ENCODE data around the gene SYNJ2. TPM values are rescaled to one million over a fixed set of nuclear protein-coding genes. Genes with fewer than 3 reads are reported as not detected.

SYNJ2 gene
- total RNA-seq, 5 donors from 2014 or later (not counting 1 experiment from before 2014, with no cell fraction given): 20.0 to 37.0 (median 22.3) TPM

GRCh38 chr6:158111987-158112386 is 130.3 kb downstream of the SYNJ2 start:
- POLR2A ChIA-PET: no interaction called here
- Histone ChIP-seq H3K4me3 (ENCODE audit: control insufficient read depth in 1 of 2, extremely low read depth in 1 of 2, low read length in 1 of 2) (no peak overlapping the region), H3K27me3 (replicated peaks in 1 of 2; ENCODE audit: control insufficient read depth in 2 of 2, extremely low read depth in 1 of 2, insufficient read depth in 2 of 2, low read length in 1 of 2) (no peaks in the 10 kb centered on the region), H3K36me3 (ENCODE audit: control insufficient read depth in 2 of 2, extremely low read depth in 1 of 2, insufficient read depth in 1 of 2, low read length in 1 of 2) (peaks cover 0 to 6% of the 10 kb centered on the region in 2 donors), H3K27ac (ENCODE audit: low read length) (no peak overlapping the region), H3K9me3 (no peaks in the 10 kb centered on the region), H3K4me1 (ENCODE audit: control insufficient read depth in 1 of 2, extremely low read depth in 1 of 2, insufficient read depth in 2 of 2, low read length in 2 of 2) (no peaks in the 10 kb centered on the region)
- Mint-ChIP-seq H3K27ac (no peak overlapping the region), H3K4me1 (no peaks in the 10 kb centered on the region), H3K4me3 (no peak overlapping the region), H3K9me3 (no peaks in the 10 kb centered on the region), H3K27me3 (no peaks in the 10 kb centered on the region), H3K36me3 (peaks cover 50% of the 10 kb centered on the region)
- DNase-seq (no peak), ATAC-seq (replicated peaks in 1 of 4) (no peak)
- WGBS (ENCODE audit: insufficient coverage): 100% methylated on average over 3 of the region's 5 CpGs
- CTCF ChIA-PET: interaction anchor here in 1 of 2 donors (0.8 kb wide), 1 partner anchor 10 kb away, joined by 3 read pairs; no protein-coding TSS in a partner anchor

- Mint-ChIP-seq H3K9me3 (no peaks in the 10 kb centered on the region), H3K27ac (no peak overlapping the region), H3K4me3 (no peak overlapping the region), H3K4me1 (no peaks in the 10 kb centered on the region), H3K27me3 (no peaks in the 10 kb centered on the region), H3K36me3 (peaks cover 62% of the 10 kb centered on the region)
- Histone ChIP-seq H3K27me3 (replicated peaks in 1 of 2; ENCODE audit: control insufficient read depth in 2 of 2, extremely low read depth in 1 of 2, insufficient read depth in 2 of 2, low read length in 1 of 2) (no peaks in the 10 kb centered on the region), H3K36me3 (ENCODE audit: control insufficient read depth in 2 of 2, extremely low read depth in 1 of 2, insufficient read depth in 1 of 2, low read length in 1 of 2) (peaks cover 3 to 6% of the 10 kb centered on the region in 2 donors), H3K27ac (ENCODE audit: low read length) (no peak overlapping the region), H3K9me3 (no peaks in the 10 kb centered on the region), H3K4me3 (ENCODE audit: control insufficient read depth in 1 of 2, extremely low read depth in 1 of 2, low read length in 1 of 2) (no peak overlapping the region), H3K4me1 (ENCODE audit: control insufficient read depth in 1 of 2, extremely low read depth in 1 of 2, insufficient read depth in 2 of 2, low read length in 2 of 2) (no peaks in the 10 kb centered on the region)
- CTCF ChIA-PET: no interaction called here
- no peak for ATAC-seq (replicated peaks in 1 of 4)
- no peak for DNase-seq
- POLR2A ChIA-PET: no interaction called here
Measured at GRCh38 chr6:158113802-158114201, 132.1 kb downstream of the SYNJ2 start.

- H3K27ac ChIP-seq (ENCODE audit: low read length): no peak overlapping the region
- no peak overlapping the region for H3K4me3 ChIP-seq (ENCODE audit: control insufficient read depth in 1 of 2, extremely low read depth in 1 of 2, low read length in 1 of 2)
- no peak for DNase-seq
- ChIA-PET POLR2A (no interaction called here), CTCF (no interaction called here)
- H3K4me1 ChIP-seq (ENCODE audit: control insufficient read depth in 1 of 2, extremely low read depth in 1 of 2, insufficient read depth in 2 of 2, low read length in 2 of 2): no peaks in the 10 kb centered on the region
- H3K4me3 Mint-ChIP-seq: no peak overlapping the region
- H3K27me3 Mint-ChIP-seq: no peaks in the 10 kb centered on the region
- no peaks in the 10 kb centered on the region for H3K27me3 ChIP-seq (replicated peaks in 1 of 2; ENCODE audit: control insufficient read depth in 2 of 2, extremely low read depth in 1 of 2, insufficient read depth in 2 of 2, low read length in 1 of 2)
- no peak overlapping the region for H3K27ac Mint-ChIP-seq
- H3K9me3 Mint-ChIP-seq: no peaks in the 10 kb centered on the region
- peaks cover 3 to 5% of the 10 kb centered on the region in 2 donors for H3K36me3 ChIP-seq (ENCODE audit: control insufficient read depth in 2 of 2, extremely low read depth in 1 of 2, insufficient read depth in 1 of 2, low read length in 1 of 2)
- peaks cover 57% of the 10 kb centered on the region for H3K36me3 Mint-ChIP-seq
- WGBS (ENCODE audit: insufficient coverage): 80% methylated on average over 1 of the region's 4 CpGs
- no peak for ATAC-seq (replicated peaks in 1 of 4)
- no peaks in the 10 kb centered on the region for H3K4me1 Mint-ChIP-seq
- H3K9me3 ChIP-seq: no peaks in the 10 kb centered on the region
Measured at GRCh38 chr6:158115102-158115501, 133.4 kb downstream of the SYNJ2 start.

GRCh38 chr6:158115508-158115907 is 133.8 kb downstream of the SYNJ2 start:
- Histone ChIP-seq H3K36me3 (ENCODE audit: control insufficient read depth in 2 of 2, extremely low read depth in 1 of 2, insufficient read depth in 1 of 2, low read length in 1 of 2) (peaks cover 3 to 5% of the 10 kb centered on the region in 2 donors), H3K4me1 (ENCODE audit: control insufficient read depth in 1 of 2, extremely low read depth in 1 of 2, insufficient read depth in 2 of 2, low read length in 2 of 2) (no peaks in the 10 kb centered on the region), H3K9me3 (no peaks in the 10 kb centered on the region), H3K27me3 (replicated peaks in 1 of 2; ENCODE audit: control insufficient read depth in 2 of 2, extremely low read depth in 1 of 2, insufficient read depth in 2 of 2, low read length in 1 of 2) (no peaks in the 10 kb centered on the region), H3K27ac (ENCODE audit: low read length) (no peak overlapping the region), H3K4me3 (ENCODE audit: control insufficient read depth in 1 of 2, extremely low read depth in 1 of 2, low read length in 1 of 2) (no peak overlapping the region)
- no peaks in the 10 kb centered on the region for H3K9me3 Mint-ChIP-seq
- POLR2A ChIA-PET: no interaction called here
- CTCF ChIA-PET: no interaction called here
- WGBS (ENCODE audit: insufficient coverage): 93% methylated on average over 2 of the region's 6 CpGs
- no peaks in the 10 kb centered on the region for H3K4me1 Mint-ChIP-seq
- DNase-seq (no peak), ATAC-seq (replicated peaks in 1 of 4) (no peak)
- no peak overlapping the region for H3K4me3 Mint-ChIP-seq
- no peaks in the 10 kb centered on the region for H3K27me3 Mint-ChIP-seq
- H3K27ac Mint-ChIP-seq: no peak overlapping the region
- H3K36me3 Mint-ChIP-seq: peaks cover 61% of the 10 kb centered on the region

- H3K4me1 ChIP-seq (ENCODE audit: control insufficient read depth in 1 of 2, extremely low read depth in 1 of 2, insufficient read depth in 2 of 2, low read length in 2 of 2): no peaks in the 10 kb centered on the region
- H3K36me3 ChIP-seq (ENCODE audit: control insufficient read depth in 2 of 2, extremely low read depth in 1 of 2, insufficient read depth in 1 of 2, low read length in 1 of 2): peaks cover 0 to 5% of the 10 kb centered on the region in 2 donors
- no peak overlapping the region for H3K4me3 Mint-ChIP-seq
- H3K27ac Mint-ChIP-seq: no peak overlapping the region
- H3K9me3 ChIP-seq: no peaks in the 10 kb centered on the region
- no peaks in the 10 kb centered on the region for H3K4me1 Mint-ChIP-seq
- DNase-seq (no peak), ATAC-seq (replicated peaks in 1 of 4) (no peak)
- POLR2A ChIA-PET: no interaction called here
- no peaks in the 10 kb centered on the region for H3K27me3 Mint-ChIP-seq
- H3K36me3 Mint-ChIP-seq: peaks cover 59% of the 10 kb centered on the region
- H3K4me3 ChIP-seq (ENCODE audit: control insufficient read depth in 1 of 2, extremely low read depth in 1 of 2, low read length in 1 of 2): no peak overlapping the region
- no peak overlapping the region for H3K27ac ChIP-seq (ENCODE audit: low read length)
- no peaks in the 10 kb centered on the region for H3K9me3 Mint-ChIP-seq
- CTCF ChIA-PET: no interaction called here
- H3K27me3 ChIP-seq (replicated peaks in 1 of 2; ENCODE audit: control insufficient read depth in 2 of 2, extremely low read depth in 1 of 2, insufficient read depth in 2 of 2, low read length in 1 of 2): no peaks in the 10 kb centered on the region
- WGBS (ENCODE audit: insufficient coverage): 100% methylated on average over 1 of the region's 3 CpGs
Measured at GRCh38 chr6:158118886-158119285, 137.2 kb downstream of the SYNJ2 start.

GRCh38 chr6:158121335-158121734 is 139.7 kb downstream of the SYNJ2 start:
- Histone ChIP-seq H3K27me3 (replicated peaks in 1 of 2; ENCODE audit: control insufficient read depth in 2 of 2, extremely low read depth in 1 of 2, insufficient read depth in 2 of 2, low read length in 1 of 2) (no peaks in the 10 kb centered on the region), H3K4me3 (ENCODE audit: control insufficient read depth in 1 of 2, extremely low read depth in 1 of 2, low read length in 1 of 2) (no peak overlapping the region), H3K9me3 (no peaks in the 10 kb centered on the region), H3K4me1 (ENCODE audit: control insufficient read depth in 1 of 2, extremely low read depth in 1 of 2, insufficient read depth in 2 of 2, low read length in 2 of 2) (no peaks in the 10 kb centered on the region), H3K36me3 (ENCODE audit: control insufficient read depth in 2 of 2, extremely low read depth in 1 of 2, insufficient read depth in 1 of 2, low read length in 1 of 2) (peaks cover 3 to 5% of the 10 kb centered on the region in 2 donors), H3K27ac (ENCODE audit: low read length) (no peak overlapping the region)
- POLR2A ChIA-PET: no interaction called here
- no CpG with 5 or more reads among the region's 3 CpGs for WGBS (ENCODE audit: insufficient coverage)
- CTCF ChIA-PET: no interaction called here
- DNase-seq (no peak), ATAC-seq (replicated peaks in 1 of 4) (no peak)
- Mint-ChIP-seq H3K36me3 (peaks cover 57% of the 10 kb centered on the region), H3K27me3 (no peaks in the 10 kb centered on the region), H3K4me1 (no peaks in the 10 kb centered on the region), H3K9me3 (no peaks in the 10 kb centered on the region), H3K27ac (no peak overlapping the region), H3K4me3 (no peak overlapping the region)

- no peaks in the 10 kb centered on the region for H3K27me3 ChIP-seq (replicated peaks in 1 of 2; ENCODE audit: control insufficient read depth in 2 of 2, extremely low read depth in 1 of 2, insufficient read depth in 2 of 2, low read length in 1 of 2)
- H3K9me3 ChIP-seq: no peaks in the 10 kb centered on the region
- no peaks in the 10 kb centered on the region for H3K9me3 Mint-ChIP-seq
- no peaks in the 10 kb centered on the region for H3K4me1 ChIP-seq (ENCODE audit: control insufficient read depth in 1 of 2, extremely low read depth in 1 of 2, insufficient read depth in 2 of 2, low read length in 2 of 2)
- H3K36me3 ChIP-seq (ENCODE audit: control insufficient read depth in 2 of 2, extremely low read depth in 1 of 2, insufficient read depth in 1 of 2, low read length in 1 of 2): peaks cover 3 to 5% of the 10 kb centered on the region in 2 donors
- no peaks in the 10 kb centered on the region for H3K27me3 Mint-ChIP-seq
- H3K4me1 Mint-ChIP-seq: no peaks in the 10 kb centered on the region
- H3K36me3 Mint-ChIP-seq: peaks cover 57% of the 10 kb centered on the region
- WGBS (ENCODE audit: insufficient coverage): no CpG with 5 or more reads among the region's 2 CpGs
- no peak overlapping the region for H3K27ac ChIP-seq (ENCODE audit: low read length)
- DNase-seq (no peak), ATAC-seq (replicated peaks in 1 of 4) (no peak)
- ChIA-PET POLR2A (no interaction called here), CTCF (interaction anchor here (0.5 to 1.1 kb wide), 2 partner anchors 10 to 11 kb away, joined by 3 read pairs; no protein-coding TSS in a partner anchor)
- no peak overlapping the region for H3K27ac Mint-ChIP-seq
- no peak overlapping the region for H3K4me3 ChIP-seq (ENCODE audit: control insufficient read depth in 1 of 2, extremely low read depth in 1 of 2, low read length in 1 of 2)
- H3K4me3 Mint-ChIP-seq: no peak overlapping the region
Measured at GRCh38 chr6:158122048-158122447, 140.4 kb downstream of the SYNJ2 start.

Measured in T-cell (primary cell).